Myocyte (in vitro differentiated cells): ENCODE measurements around the gene SV2B. TPM values are rescaled to one million over a fixed set of nuclear protein-coding genes. Genes with fewer than 3 reads are reported as not detected.
"Not testable (repeated sequence)": the region's sequence is repeated elsewhere in the genome, so short reads cannot be mapped to it uniquely, and the experiment has no call there.

Source experiments
- DNase-seq: peaks from one replicate; pipeline ENCODE4 v3.0.0-alpha.2; 2012; ENCODE audit warnings: low read depth
- polyA plus RNA-seq: library from polyadenylated mRNA; unstranded; fragments of >200 nt; gene quantifications from one replicate; pipeline ENCODE4 v1.2.1, GENCODE V29; 2012; ENCODE audit warnings: missing spikeins
- total RNA-seq: library from RNA; depleted of rRNA; stranded (reverse); fragments of >200 nt; gene quantifications from 2 replicates; pipeline ENCODE4 v1.2.3, GENCODE V29; 2014

Gene SV2B
- not detected in 2 replicates for total RNA-seq
- polyA plus RNA-seq: not detected

- no peak for DNase-seq
Observed at GRCh38 chr15:91099995-91100813, at the start of gene SV2B. Gene SV2B, plus strand, starts transcription at chr15:91100257. Its CDS starts 126,007 bp downstream, at chr15:91226264.

- DNase-seq: no peak
Observed at GRCh38 chr15:91051248-91051647, 48.8 kb upstream of the SV2B start.

GRCh38 chr15:91054816-91055215, 45.2 kb upstream of the SV2B start:
- no peak for DNase-seq

- peak; percentile 87 for DNase-seq
Observed at GRCh38 chr15:91055548-91056331, 44.3 kb upstream of the SV2B start.

- no peak for DNase-seq
Observed at GRCh38 chr15:91061230-91061629, 38.8 kb upstream of the SV2B start.

- DNase-seq: no peak
Observed at GRCh38 chr15:91061997-91062396, 38.1 kb upstream of the SV2B start.

- DNase-seq: no peak
Observed at GRCh38 chr15:91065505-91065904, 34.6 kb upstream of the SV2B start.

- no peak for DNase-seq
Observed at GRCh38 chr15:91067036-91067435, 33.0 kb upstream of the SV2B start.

- no peak for DNase-seq
Observed at GRCh38 chr15:91068436-91068835, 31.6 kb upstream of the SV2B start.

- DNase-seq: no peak
Observed at GRCh38 chr15:91068966-91069365, 31.1 kb upstream of the SV2B start.

GRCh38 chr15:91070872-91071271, 29.2 kb upstream of the SV2B start:
- no peak for DNase-seq

- DNase-seq: no peak
Observed at GRCh38 chr15:91072161-91072560, 27.9 kb upstream of the SV2B start.

- no peak for DNase-seq
Observed at GRCh38 chr15:91073077-91073476, 27.0 kb upstream of the SV2B start.

GRCh38 chr15:91073768-91074167, 26.3 kb upstream of the SV2B start:
- DNase-seq: no peak

- DNase-seq: peak; percentile 9
Observed at GRCh38 chr15:91075739-91076138, 24.3 kb upstream of the SV2B start.

GRCh38 chr15:91077029-91077428, 23.0 kb upstream of the SV2B start:
- no peak for DNase-seq

- not testable (repeated sequence) for DNase-seq
Observed at GRCh38 chr15:91093866-91094265, 6.2 kb upstream of the SV2B start.

- no peak for DNase-seq
Observed at GRCh38 chr15:91098451-91098850, 1.6 kb upstream of the SV2B start.

- DNase-seq: no peak
Observed at GRCh38 chr15:91099616-91099994, 452 bp upstream of the SV2B start.

- DNase-seq: no peak
Observed at GRCh38 chr15:91100814-91101607, 954 bp downstream of the SV2B start.

GRCh38 chr15:91101608-91101920, 1.5 kb downstream of the SV2B start:
- no peak for DNase-seq
